Ecto neural progenitor cell (in vitro differentiated cells): Measurements from ENCODE around the gene CROCC.
"Not testable (repeated sequence)": the region's sequence is repeated elsewhere in the genome, so short reads cannot be mapped to it uniquely, and the experiment has no call there.

ENCODE experiments used
- DNase-seq: peaks from one replicate; pipeline ENCODE4 v3.0.0-alpha.2; 2018; ENCODE audit warnings: low spot score

Gene CROCC

DNA sequence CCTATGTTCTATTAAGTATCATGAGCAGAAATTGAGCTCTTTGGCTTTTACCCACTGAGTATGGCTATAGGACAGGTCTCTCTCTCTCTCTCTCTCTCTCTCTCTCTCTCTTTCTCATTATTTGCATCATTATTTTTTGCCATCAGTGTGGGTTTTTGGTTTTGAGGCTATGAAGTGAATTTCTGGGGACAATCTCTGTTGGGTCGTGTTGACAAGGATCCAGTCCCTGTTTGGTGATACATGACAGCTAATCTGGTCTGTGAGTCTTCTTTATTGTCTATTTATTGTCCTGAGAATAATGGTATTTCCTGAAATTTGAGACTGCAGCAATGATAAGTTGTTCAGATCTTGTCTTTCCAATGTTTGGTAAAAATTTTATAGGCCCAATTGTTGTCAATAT is 24.1 kb upstream of the CROCC start:
- DNase-seq, result not testable (repeated sequence)

DNA sequence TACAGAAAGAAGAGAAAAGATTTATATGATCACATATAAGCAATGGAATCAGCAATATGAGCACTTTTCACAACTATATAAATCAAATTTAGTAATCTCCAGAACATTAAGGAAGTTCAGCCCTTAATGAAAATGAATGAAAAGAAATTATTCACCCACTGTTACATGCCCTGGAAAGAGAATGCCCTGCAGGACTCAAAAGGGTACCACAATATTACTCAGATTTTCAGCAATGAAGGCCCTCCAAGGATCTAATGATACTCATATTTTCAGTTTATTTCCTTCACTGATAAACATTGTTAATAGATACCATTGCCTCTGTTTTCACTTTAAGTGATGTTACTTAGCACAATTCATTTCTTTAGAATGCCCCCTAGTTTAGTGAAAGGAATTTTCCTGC is 23.4 kb upstream of the CROCC start:
- not testable (repeated sequence) for DNase-seq

DNA sequence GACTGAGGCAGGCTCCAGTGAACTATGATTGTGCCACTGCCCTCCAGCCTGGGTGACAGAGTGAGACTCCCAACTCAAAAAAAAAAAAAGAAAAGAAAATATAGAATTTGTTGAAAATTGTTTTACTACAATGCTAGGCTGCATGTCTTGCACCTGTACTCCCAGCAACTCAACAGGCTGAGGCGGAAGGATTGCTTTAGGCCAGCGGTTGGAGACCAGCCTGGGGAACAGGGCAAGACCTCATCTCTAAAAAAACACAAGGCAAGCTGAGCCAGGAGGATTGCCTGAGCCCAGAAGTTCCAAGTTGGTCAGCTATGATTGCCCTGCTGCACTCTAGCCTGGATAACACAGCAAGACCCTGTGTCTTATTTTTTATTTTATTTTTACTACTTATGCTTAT is 22.7 kb upstream of the CROCC start:
- not testable (repeated sequence) for DNase-seq

DNA sequence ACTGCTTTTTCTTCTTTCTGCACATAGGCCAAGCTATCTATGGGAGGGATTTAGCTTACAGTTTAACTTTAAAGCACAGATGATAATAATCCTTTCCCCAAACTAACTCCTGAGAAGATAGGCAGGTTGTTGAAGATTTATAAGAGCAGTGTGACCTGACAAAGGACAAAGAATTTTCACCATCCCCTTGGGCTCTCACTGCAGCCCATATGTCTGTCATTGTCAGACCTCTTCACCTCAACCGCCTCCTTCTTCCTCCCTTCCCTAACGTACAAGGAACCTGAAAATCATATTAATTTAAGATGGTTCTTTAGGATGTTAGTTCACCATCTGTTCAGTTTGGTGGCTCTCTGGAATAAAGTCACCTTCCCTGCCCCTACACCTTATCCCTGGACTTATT is 21.0 kb upstream of the CROCC start:
- no peak for DNase-seq

DNA sequence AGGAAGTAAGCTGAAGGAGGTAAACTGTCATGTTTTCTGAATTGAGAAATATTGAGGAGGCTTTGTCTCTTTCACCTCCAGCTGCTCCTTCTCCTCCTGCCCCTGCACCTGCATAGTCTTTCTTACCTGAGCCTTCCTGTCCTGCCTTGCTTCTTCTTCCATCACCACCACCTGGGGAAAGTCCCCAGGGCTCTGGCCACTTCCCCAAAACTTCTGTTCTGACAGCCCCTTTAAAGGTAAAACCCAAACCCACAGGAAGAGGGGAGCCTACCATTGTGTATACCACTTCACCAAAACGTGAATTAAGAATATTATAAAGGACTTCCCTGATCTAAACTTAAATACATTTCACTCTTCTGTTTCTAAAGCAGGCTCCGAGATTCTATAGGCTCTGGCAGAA is 20.4 kb upstream of the CROCC start:
- not testable (repeated sequence) for DNase-seq

DNA sequence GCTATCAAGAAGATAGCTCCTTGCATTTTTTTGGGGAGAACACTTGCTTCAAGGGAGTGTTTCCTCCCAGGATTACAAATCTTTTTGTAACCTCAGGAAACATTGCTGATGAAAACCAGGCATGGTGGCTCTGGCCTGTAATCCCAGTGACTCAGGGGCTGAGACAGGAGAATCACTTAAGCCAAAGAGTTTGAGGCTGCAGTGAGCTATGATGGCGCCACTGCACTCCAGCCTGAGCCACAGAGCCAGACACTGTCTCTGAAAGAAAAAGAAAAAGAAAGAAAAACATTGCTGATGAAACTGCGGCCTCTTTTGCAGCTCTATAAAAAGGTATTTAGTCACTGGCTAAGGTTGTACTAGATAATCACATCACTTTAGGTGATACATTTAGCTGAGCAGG is 18.7 kb upstream of the CROCC start:
- peak; percentile 42 for DNase-seq

DNA sequence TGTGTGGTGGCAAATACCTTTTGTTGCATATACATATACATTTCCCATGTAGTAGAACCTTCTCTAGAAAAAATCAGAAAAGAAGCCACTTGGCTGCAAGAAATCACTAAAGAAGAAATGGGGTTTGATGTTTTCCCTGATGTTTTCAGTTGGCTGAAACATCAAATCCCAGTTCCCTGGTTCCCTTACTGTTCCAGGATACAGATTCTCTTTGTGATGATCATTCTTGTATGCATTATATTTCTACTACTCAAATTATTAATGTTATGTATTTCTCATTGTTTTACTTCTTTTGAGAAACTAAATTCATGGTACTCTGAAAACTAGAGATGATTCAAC is 18.3 kb upstream of the CROCC start:
- DNase-seq, result no peak

DNA sequence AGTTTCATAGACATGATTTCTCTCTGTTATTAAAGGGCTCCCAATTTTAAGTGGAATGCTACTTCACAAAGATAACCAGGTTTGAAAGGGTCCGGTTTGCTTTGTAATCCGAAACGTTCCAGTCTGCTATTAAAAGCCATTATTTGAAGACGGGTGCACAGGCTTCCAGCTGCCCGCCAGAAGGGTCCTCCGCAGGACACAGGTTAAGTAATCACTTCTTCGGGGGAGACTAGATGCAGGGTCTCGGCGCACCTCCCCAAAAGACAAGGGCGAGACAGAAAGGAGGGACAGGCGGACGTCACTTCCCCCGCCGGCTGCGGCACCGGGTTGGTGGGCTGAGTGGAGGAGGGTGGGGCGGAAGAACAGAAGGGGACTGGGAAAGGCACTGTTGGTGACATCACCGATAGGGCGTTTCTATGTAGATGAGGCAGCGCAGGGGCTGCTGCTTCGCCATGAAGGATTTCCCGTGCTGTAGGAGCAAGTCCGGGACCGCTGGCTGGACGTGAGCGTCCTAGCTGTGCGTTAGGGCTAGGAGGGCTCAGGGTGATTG is 17.1 kb upstream of the CROCC start:
- DNase-seq, result peak; percentile 97

DNA sequence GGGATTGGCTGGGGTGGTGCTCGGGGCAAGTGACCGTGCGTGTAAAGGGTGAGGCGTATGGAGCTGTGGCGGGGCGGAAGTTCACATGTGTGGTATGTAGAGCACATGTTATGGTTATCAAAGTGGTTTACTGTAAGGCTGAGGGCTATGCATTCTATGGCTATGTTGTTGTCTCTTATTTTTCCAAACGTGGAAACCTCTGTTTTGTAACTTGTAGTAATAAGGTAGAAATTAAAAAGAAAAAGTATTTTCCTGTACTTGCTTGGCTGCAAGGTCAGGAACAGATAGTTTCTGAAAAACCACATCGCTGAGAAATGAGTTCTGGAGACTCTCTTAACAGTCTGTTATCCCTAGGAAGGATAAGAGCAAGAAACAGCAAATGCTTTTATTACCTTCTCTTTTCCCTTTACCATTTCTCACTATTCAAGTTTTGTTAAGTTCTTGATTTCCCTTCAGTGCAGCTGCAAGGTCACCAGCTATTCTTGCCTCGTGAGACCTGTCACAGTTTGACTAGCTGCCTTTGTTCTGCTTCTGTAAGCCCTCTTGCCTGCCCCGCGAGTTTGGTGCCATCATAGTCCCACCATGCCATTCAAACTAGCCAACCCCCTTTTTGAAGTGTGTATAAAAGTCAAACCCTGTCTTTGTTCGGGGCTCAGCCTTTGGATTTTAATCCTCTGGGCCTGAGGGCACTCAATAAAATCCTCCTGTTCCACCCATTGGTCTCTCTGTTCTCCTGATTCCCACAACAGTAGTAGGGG is 16.4 kb upstream of the CROCC start:
- DNase-seq, result peak; percentile 70

DNA sequence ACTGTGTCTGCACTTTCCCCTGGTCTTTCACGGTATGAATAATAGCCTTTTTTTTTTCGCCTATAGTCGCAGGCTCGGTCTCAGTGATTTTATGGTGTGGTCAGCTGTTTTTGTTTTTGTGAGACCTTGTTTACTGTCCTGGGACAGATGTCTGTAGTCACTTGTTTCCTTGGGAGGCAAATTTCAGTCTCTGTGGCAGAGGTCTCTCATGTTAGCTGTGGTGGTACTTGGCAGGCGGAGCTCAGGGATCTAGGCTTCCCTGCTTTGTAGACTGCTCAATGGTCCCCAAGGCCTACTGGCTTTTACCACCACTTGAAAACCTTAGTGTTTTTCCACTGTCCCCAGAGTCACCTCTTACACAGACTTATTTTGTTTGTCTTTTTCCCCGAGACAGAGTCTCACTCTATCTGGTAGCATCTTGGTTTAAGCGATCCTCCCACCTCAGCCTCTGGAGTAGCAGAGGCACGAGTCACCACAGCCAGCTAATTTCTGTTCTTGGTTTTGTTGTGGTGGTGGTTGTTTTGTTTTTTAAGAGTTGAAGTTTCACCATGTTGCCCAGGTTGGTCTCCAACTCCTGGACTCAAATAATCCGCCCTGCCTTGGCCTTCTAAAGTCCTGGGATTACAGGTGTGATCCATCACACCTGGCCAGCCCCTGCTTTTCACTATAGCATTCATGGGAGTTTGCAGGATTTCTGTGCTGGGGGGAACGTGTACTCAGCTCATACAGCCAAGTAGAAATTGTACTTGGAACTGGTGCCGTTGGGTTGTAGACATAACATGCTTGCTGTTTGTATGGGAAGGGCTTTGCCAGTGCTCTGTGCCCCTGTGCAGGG is 15.6 kb upstream of the CROCC start:
- peak; percentile 44 for DNase-seq

DNA sequence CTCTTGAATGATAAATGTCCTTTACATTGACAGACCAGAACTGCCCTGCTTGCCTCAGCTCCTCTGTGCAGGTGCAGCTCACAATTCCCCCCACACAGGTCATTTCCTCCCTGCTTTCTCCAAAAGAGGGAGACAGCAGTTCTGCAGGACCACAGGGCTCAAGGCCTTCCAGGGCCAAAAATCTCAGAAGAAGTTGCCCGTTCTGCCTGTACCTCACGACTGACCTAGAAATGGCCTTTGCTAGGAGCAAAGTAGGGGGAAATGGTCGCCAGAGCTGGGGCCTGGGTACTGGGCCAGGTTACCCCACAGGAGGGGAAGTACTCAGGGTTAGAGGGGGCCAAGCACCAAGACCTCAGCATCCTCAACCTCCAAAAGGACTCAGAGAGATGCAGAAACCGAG is 14.9 kb upstream of the CROCC start:
- no peak for DNase-seq

DNA sequence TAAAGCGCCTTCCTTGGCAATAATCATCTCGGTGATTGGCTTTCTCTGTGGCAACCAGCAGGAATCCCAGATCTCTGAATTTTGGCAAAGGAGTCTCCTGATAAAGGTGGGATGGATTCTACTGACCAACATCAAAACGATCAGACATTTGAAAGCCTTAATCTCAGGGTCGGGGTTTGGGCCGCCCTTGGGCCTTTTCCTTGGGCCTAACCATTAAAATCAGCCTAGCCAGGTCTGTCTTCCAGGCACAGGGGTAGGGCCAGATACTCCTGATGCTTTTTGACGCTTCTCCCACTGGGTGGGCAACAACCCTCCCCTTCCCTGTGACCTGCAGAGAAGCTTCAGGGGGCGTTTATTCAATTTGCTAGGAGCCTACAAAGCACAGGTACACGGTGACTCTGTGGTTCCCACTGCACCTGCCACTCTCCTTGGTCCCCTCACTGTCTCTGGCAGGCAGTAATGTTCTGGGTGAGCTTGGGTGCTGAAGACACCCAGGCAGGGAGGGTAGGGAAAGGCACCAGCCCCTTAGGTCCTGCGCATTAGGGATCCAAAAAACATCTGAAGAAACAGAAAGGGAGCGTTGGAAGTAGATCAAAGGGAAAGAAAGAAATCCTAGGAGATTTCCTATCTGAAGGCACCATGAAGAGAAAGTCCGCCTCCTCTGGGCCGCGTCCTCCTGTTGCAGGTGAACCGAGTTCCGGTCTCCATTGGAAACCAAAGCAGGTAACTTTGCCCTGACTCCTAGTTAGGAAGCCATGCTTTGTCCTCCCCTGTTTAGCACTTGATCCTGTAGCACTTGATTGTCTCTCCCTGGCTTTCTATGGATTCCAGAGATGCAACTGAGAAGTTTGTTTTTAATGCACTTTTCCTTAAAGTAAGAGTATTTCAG is 13.6 kb upstream of the CROCC start:
- no peak for DNase-seq

DNA sequence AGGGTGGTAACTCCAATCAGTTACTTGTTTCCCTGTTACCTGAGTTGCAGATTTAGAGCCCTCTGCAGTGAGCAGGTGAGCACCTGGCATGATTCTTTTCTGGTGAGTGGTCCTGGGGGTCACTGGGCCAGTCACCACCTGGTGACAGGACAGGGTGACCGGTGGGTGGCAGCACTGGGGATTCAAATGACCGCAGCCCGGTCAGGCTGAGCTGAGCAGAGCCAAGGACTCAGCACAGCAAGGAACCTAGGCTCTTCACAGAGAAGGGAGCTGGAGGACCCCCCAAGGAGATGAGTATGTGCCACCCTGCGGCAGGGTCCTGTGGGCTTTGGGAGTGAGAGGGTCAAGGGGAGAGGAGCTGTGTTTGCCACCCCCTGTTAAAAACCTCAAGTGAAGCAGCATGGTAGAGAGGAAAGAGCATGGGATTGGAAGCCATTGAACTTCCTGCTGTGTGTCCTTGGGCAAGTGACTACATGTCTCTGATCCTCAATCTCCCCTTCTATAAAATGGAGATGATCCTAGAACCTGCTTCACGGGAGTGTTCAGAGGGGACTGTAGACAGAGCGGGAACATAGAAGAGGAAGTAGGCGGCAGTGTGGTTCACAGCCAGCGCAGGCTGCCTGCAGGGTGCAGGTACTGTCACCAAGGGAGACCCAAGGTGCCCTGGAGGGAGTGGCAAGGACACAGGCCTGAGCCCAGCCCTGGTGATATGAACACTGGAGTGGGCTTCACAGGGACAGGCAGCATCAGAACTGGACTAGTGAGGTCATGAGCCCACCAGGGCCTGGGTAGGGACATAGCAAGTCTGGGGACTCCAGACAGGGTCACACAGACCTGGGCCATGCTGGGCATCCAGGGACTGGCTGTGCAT is 9.6 kb upstream of the CROCC start:
- not testable (repeated sequence) for DNase-seq

DNA sequence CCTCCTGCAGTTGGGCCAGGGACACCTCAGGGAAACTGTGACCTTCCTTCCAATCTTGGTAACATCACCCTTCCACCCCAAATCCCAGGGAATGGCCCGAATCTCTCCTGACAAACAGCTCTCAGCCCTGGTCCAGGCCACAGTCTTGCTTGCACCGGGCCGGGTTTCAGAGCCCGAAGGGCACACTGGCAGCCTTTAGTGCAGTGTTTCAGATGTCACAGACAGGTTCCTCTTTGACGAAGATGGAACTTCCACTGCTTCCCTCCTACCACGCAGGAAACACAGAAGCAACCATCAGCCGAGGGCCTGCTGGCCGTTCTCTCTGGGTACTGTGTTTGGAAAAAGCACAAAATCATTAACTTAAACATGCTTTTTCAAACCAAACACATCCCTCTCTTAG is 9.0 kb upstream of the CROCC start:
- not testable (repeated sequence) for DNase-seq

DNA sequence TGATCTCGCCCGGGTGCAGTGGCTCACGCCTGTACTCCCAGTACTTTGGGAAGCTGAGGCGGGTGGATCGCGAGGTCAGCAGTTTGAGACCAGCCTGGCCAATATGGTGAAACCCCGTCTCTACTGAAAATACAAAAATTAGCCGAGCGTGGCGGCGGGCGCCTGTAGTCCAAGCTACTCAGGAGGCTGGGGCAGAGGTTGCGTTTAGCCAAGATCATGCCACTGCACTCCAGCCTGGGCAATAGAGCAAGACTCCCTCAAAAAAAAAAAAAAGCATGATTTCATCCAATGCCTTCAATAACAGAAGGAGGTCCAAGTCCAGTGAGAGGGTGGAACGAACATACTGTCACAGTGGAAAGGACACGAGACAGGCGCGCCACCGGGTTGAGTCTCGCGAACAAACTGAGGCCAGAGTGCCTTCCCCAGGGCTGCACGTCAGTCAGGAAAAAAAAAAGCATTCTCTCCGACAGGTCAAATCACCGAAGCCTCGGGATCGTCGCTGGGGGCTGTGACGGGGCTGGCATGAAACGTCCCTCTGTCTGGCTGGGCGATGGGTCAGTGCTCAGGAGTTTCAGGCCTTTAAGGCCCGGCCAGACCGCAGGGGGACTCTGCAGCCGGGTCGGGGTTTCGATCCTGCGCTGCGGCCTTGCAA is 8.4 kb upstream of the CROCC start:
- no peak for DNase-seq

DNA sequence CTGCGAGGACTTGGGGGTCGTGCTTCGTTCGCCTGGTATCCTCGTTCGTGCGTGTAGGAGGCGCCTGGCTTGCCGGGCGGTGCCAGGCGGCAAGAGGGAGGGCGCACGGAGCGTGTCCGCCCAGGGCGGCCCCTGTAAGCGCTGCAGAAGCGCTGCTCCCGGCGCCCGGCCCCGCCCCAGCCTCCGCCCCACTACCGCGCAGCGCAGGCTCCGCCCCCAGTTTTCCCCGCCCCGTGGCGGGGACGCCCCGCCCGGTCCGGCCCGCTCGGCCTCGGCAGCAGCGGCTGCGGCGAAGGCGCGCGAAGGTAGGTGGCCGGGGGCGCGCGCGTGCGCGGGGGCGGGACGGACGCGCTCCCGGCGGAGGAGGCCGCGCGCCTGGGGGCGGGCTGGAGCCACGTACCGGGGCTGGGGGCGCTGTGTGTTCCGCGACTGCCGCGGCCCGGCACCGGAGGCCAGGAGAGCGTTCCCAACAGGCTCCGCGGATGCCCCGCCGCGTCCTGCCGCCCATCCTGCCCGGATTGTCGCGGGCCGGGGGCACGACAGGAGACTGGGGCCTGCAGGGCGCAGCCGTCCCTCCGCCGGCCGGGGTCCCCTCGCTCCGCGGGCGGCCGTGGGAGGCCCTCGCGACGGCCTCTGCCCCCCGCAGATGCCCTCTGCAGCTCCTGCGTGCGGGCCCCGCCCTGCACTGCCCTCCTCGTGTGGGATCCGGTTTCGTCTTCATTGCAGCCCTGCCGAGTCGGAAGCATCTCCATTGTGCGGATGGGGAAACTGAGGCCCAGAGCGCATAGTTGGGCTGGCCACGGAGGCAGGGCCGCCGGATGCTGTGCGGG is 7.7 kb upstream of the CROCC start:
- DNase-seq, result peak; percentile 96

DNA sequence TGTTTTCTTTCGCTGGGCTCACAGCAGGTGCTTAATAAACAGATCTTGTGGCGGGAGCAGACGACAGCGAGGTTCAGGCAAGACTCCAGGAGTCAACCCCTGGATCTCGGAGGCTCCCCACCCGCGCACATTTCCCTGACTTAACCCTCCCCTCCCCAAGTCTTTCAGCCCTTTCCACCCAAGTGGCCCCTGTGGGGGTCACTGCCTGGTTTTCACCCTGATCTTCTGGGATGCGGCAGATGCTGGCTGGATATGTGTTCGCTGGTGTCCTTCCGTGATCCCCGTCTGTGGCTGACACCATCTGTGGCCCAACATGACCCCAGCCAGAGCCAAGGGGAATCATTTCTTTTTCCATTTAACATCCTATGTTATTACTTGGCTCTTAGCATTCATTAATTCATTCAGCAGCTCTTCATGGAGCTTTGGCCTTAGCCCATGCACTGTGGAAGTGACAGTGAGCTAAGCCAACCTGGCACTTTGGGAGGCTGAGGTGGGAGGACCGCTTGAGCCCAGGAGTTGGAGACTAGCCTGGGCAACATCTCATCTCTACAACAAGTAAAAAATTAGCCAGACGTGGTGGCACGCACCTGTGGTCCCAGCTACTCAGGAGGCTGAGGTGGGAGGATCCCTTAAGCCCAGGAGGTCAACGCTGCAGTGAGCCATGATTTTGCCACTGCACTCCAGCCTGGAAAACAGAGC is 6.7 kb upstream of the CROCC start:
- not testable (repeated sequence) for DNase-seq

DNA sequence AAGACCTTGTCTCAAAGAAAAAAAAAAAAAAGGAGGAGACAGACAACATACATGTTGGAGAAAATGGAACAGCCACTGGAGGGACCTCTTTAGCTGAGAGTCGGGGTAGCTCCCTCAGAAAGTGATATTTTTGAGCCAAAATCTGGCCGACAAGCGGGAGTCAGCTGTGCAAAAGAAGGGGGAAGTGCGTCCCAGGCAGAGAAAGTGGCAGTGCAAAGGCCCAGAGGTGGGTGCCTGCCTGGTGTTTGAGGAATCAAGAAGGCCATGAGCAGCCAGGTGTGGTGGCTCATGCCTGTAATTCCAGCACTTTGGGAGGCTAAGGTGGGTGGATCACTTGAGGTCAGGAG is 6.1 kb upstream of the CROCC start:
- no peak for DNase-seq
